H1 (cell line): ENCODE results near the gene PCDH19. TPM values are rescaled to one million over a fixed set of nuclear protein-coding genes. Genes with fewer than 3 reads are reported as not detected.

Experiments
- CTCF ChIA-PET: fragments of 300-600 bp; sonication (Branson Sonifier 250); formaldehyde crosslinking; loops from one replicate; lab custom pipeline; 2021; ENCODE audit not compliant: partially characterized antibody; lab: Charles Lee
- POLR2A ChIA-PET: fragments of 300-600 bp; sonication (Branson Sonifier 250); formaldehyde crosslinking; loops from one replicate; lab custom pipeline; 2021; ENCODE audit warnings: inconsistent platforms; ENCODE audit not compliant: partially characterized antibody; lab: Charles Lee
- DNase-seq, 2 experiments: peaks; one replicate each; pipeline versions ENCODE4 v3.0.0 to v3.0.0-alpha.2; 2010 to 2022; ENCODE audit warnings: low spot score in 2 of 2, low read depth in 1 of 2, mixed read lengths in 1 of 2
- FAIRE-seq: peaks from 2 replicates; lab custom pipeline; 2011; peaks lifted over from hg19 to GRCh38; lab: Jason Lieb, UNC
- H2AFZ ChIP-seq: 2 replicates; pipeline ENCODE4 v1.8.1; 2012; ENCODE audit warnings: low read length, inconsistent platforms
- H2AK5ac ChIP-seq: 2 replicates; pipeline ENCODE4 v1.6.1; 2013; ENCODE audit warnings: low read depth, low read length
- H2BK120ac ChIP-seq: replicated peaks from 2 replicates; pipeline ENCODE3; 2013; ENCODE audit warnings: low read depth, low read length, inconsistent platforms
- H2BK12ac ChIP-seq: 2 replicates; pipeline ENCODE4 v1.6.1; 2013; ENCODE audit warnings: low read depth, low read length
- H2BK15ac ChIP-seq: 2 replicates; pipeline ENCODE4 v1.6.1; 2013; ENCODE audit warnings: low read length
- H2BK20ac ChIP-seq: 2 replicates; pipeline ENCODE4 v1.6.1; 2013; ENCODE audit warnings: low read length
- H2BK5ac ChIP-seq: 2 replicates; pipeline ENCODE4 v1.6.1; 2013; ENCODE audit warnings: low read depth, low read length
- H3K14ac ChIP-seq: 2 replicates; pipeline ENCODE4 v1.6.1; 2013; ENCODE audit warnings: inconsistent platforms; ENCODE audit not compliant: insufficient read length
- H3K18ac ChIP-seq: 2 replicates; pipeline ENCODE4 v1.6.1; 2013; ENCODE audit warnings: low read length; ENCODE audit errors: extremely low read depth
- H3K23ac ChIP-seq: 2 replicates; pipeline ENCODE4 v1.6.1; 2013; ENCODE audit warnings: inconsistent platforms; ENCODE audit not compliant: insufficient read length
- H3K23me2 ChIP-seq: 2 replicates; pipeline ENCODE4 v1.6.1; 2013; ENCODE audit warnings: low read depth, low read length
- H3K27ac ChIP-seq: 2 replicates; pipeline ENCODE4 v1.6.1; 2011; ENCODE audit warnings: low read depth, low read length, inconsistent platforms
- H3K27me3 ChIP-seq, 4 experiments: replicated peaks in 1 of 4; 1 replicate in 1 of 4; 2 replicates in 3 of 4; pipeline versions ENCODE4 v1.6.1 to v1.8.1; 2011 to 2013; ENCODE audit warnings: low read length in 3 of 4, mild to moderate bottlenecking in 3 of 4, inconsistent platforms in 2 of 4, mixed read lengths in 2 of 4, moderate library complexity in 1 of 4; ENCODE audit not compliant: control insufficient read depth in 3 of 4, insufficient read depth in 3 of 4; ENCODE audit errors: extremely low read depth in 1 of 4
- H3K36me3 ChIP-seq, 4 experiments: 2 replicates each; pipeline versions ENCODE4 v1.6.1 to v1.8.1; 2011 to 2013; ENCODE audit warnings: mild to moderate bottlenecking in 4 of 4, low read length in 3 of 4, moderate library complexity in 2 of 4, control low read depth in 1 of 4, inconsistent platforms in 1 of 4; ENCODE audit not compliant: insufficient read depth in 4 of 4, control insufficient read depth in 2 of 4
- H3K4ac ChIP-seq: replicated peaks from 2 replicates; pipeline ENCODE3; 2013; ENCODE audit warnings: low read length, low read depth, mixed read lengths, inconsistent platforms; ENCODE audit not compliant: insufficient read length
- H3K4me1 ChIP-seq, 4 experiments: replicated peaks in 1 of 4; 1 replicate in 1 of 4; 2 replicates in 3 of 4; pipeline versions ENCODE4 v1.6.1 to v1.8.1; 2011 to 2013; ENCODE audit warnings: low read length in 3 of 4, inconsistent platforms in 2 of 4, mixed read lengths in 1 of 4; ENCODE audit not compliant: insufficient read depth in 4 of 4, control insufficient read depth in 3 of 4
- H3K4me2 ChIP-seq, 2 experiments: 2 replicates each; pipeline versions ENCODE4 v1.6.1 to v1.8.1; 2011 to 2013; ENCODE audit warnings: low read depth in 2 of 2, low read length in 2 of 2, control low read depth in 1 of 2, inconsistent platforms in 1 of 2, mild to moderate bottlenecking in 1 of 2; ENCODE audit not compliant: insufficient read depth in 1 of 2
- H3K4me3 ChIP-seq, 4 experiments: fragments of 200-600, 300-600 bp in 1 of 4; sonication (generic), shearing (Covaris generic), sonication (Bioruptor Twin) in 1 of 4; 2 replicates each; pipeline versions ENCODE4 v1.5.1 to v1.8.1; 2011 to 2016; ENCODE audit warnings: low read length in 4 of 4, low read depth in 3 of 4, control low read depth in 2 of 4, inconsistent platforms in 2 of 4, mild to moderate bottlenecking in 2 of 4, mixed read lengths in 1 of 4, moderate library complexity in 1 of 4; ENCODE audit not compliant: insufficient read depth in 2 of 4; ENCODE audit errors: extremely low read depth in 1 of 4
- H3K56ac ChIP-seq: replicated peaks from 2 replicates; pipeline ENCODE3; 2013; ENCODE audit warnings: low read depth, mild to moderate bottlenecking, mixed read lengths, low read length, inconsistent platforms; ENCODE audit not compliant: insufficient read length
- H3K79me1 ChIP-seq: 2 replicates; pipeline ENCODE4 v1.6.1; 2013; ENCODE audit warnings: low read depth, low read length, control low read depth
- H3K79me2 ChIP-seq, 2 experiments: 2 replicates each; pipeline versions ENCODE4 v1.6.1 to v1.8.1; 2012 to 2013; ENCODE audit warnings: low read length in 2 of 2, mild to moderate bottlenecking in 2 of 2, inconsistent platforms in 1 of 2; ENCODE audit not compliant: insufficient read depth in 2 of 2, control insufficient read depth in 1 of 2
- H3K9ac ChIP-seq, 4 experiments: replicated peaks in 1 of 4; 1 replicate in 1 of 4; 2 replicates in 3 of 4; pipeline versions ENCODE4 v1.6.1 to v1.8.1; 2011 to 2013; ENCODE audit warnings: low read depth in 3 of 4, low read length in 3 of 4, control low read depth in 2 of 4, mild to moderate bottlenecking in 2 of 4, moderate library complexity in 2 of 4, inconsistent platforms in 1 of 4; ENCODE audit errors: extremely low read depth in 1 of 4
- H3K9me3 ChIP-seq, 2 experiments: 2 replicates each; pipeline versions ENCODE4 v1.6.1 to v1.8.1; 2012 to 2013; ENCODE audit warnings: mild to moderate bottlenecking in 2 of 2, moderate library complexity in 2 of 2, control low read depth in 1 of 2, inconsistent platforms in 1 of 2, low read depth in 1 of 2, low read length in 1 of 2, mixed read lengths in 1 of 2; ENCODE audit not compliant: insufficient read depth in 2 of 2
- H4K20me1 ChIP-seq, 2 experiments: replicated peaks in 1 of 2; 2 replicates each; pipeline versions ENCODE3 to v1.8.1; 2011 to 2013; ENCODE audit warnings: inconsistent platforms in 2 of 2, low read length in 2 of 2, mild to moderate bottlenecking in 1 of 2; ENCODE audit not compliant: insufficient read depth in 2 of 2, control insufficient read depth in 1 of 2
- H4K5ac ChIP-seq: 2 replicates; pipeline ENCODE4 v1.6.1; 2013; ENCODE audit warnings: low read length, low read depth, mixed read lengths, inconsistent platforms; ENCODE audit not compliant: insufficient read length
- H4K8ac ChIP-seq: 2 replicates; pipeline ENCODE4 v1.8.0; 2013; ENCODE audit warnings: mild to moderate bottlenecking, moderate library complexity, low read length, inconsistent platforms; ENCODE audit not compliant: insufficient read depth; ENCODE audit errors: extremely low read depth
- H4K91ac ChIP-seq: replicated peaks from 2 replicates; pipeline ENCODE3; 2013; ENCODE audit warnings: low read length, mixed read lengths, inconsistent platforms; ENCODE audit not compliant: insufficient read length
- CEBPB ChIP-seq: IDR thresholded peaks from 2 replicates; pipeline ENCODE4 v1.6.1; 2012; ENCODE audit warnings: low read depth, low read length
- TBP ChIP-seq: IDR thresholded peaks from 2 replicates; pipeline ENCODE4 v1.6.1; 2011; ENCODE audit warnings: low read depth, low read length, improper control_type of control experiment
- WGBS, 2 experiments: shearing (Covaris generic) in 1 of 2; methylation state at CpG; one replicate each; pipeline versions ENCODE4 v1.1.6 to v1.1.7; 2013 to 2015; ENCODE audit warnings: low lambda C conversion rate in 2 of 2, mixed read lengths in 2 of 2, inconsistent platforms in 1 of 2, low coverage in 1 of 2, missing lambda C conversion rate in 1 of 2; ENCODE audit not compliant: insufficient replicate concordance in 2 of 2, insufficient coverage in 1 of 2, insufficient read length in 1 of 2; ENCODE audit errors: extremely low coverage in 1 of 2, missing lambda C conversion rate in 1 of 2; 5-methylcytosine and 5-hydroxymethylcytosine counted together
- polyA plus RNA-seq, 7 experiments: library from polyadenylated mRNA; depleted of rRNA in 3 of 7; stranded (reverse) in 5 of 7; unstranded in 2 of 7; fragments of >200 nt in 5 of 7; fragments of 200-250 nt in 2 of 7; gene quantifications; 1 replicate in 5 of 7; 2 replicates in 1 of 7; 4 replicates in 1 of 7; pipeline versions ENCODE4 v1.2.1 to v1.2.3, GENCODE V29; 2011 to 2013; ENCODE audit warnings: missing spikeins in 2 of 7, mixed read lengths in 2 of 7
- total RNA-seq: library from RNA; stranded (reverse); fragmentation: NEBNext Ultra II Directional; extraction: Animal tissue kit (Norgen Biotek cat#: 25700); gene quantifications from 2 replicates; pipeline ENCODE4 v1.2.1, GENCODE V29; 2021

Gene PCDH19
- total and polyA plus RNA-seq, 2 of the 8 experiments (the other 6 are each of a cell fraction or from before 2014, with no cell fraction given), result 0.12 to 1.2 TPM

DNA sequence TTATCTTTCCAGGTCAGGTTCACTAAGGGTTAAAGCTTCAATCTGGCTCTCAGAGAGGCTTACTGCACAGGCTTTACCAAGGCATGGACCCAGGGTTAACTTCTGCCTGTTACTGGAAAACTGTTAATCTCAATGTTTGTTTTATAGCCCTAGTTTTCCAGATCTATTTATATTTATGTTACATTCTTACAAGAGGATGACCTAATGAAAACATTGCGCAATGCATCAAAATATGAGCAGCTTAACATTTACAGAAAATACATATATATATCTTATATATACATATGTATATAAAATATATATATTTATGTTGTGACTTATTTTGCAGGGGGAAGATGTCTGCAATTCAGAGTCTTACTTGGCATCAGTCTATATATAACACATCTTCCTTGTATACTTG is 112.3 kb downstream of the PCDH19 start:
- Histone ChIP-seq H3K14ac (no peak overlapping the region), H4K20me1 (no peaks in the 10 kb centered on the region), H3K9me3 (no peaks in the 10 kb centered on the region), H3K23ac (no peak overlapping the region), H3K9ac (no peak overlapping the region), H2BK120ac (no peak overlapping the region), H4K8ac (no peak overlapping the region), H3K27ac (no peak overlapping the region), H3K23me2 (no peaks in the 10 kb centered on the region), H3K4me3 (no peak overlapping the region), H3K4ac (no peak overlapping the region), H3K79me1 (no peaks in the 10 kb centered on the region), H3K4me1 (peaks cover 0 to 5% (median 0%) of the 10 kb centered on the region in 4 experiments; a peak in 2 of 7 replicates), H3K18ac (no peak overlapping the region), H2AK5ac (no peak overlapping the region), H3K4me2 (no peak overlapping the region), H2BK20ac (no peak overlapping the region), H2AFZ (no peak overlapping the region), H3K36me3 (no peaks in the 10 kb centered on the region), H3K79me2 (no peaks in the 10 kb centered on the region), H4K5ac (no peak overlapping the region), H2BK12ac (no peak overlapping the region), H2BK15ac (no peak overlapping the region), H4K91ac (no peak overlapping the region), H3K27me3 (no peaks in the 10 kb centered on the region), H2BK5ac (no peak overlapping the region), H3K56ac (no peak overlapping the region)
- WGBS, 2 experiments, result 100% methylated on average over 1 of the region's 1 CpG; no CpG with 5 or more reads in 1 of the 2 experiments
- DNase-seq, result no peak
- POLR2A ChIA-PET, result no interaction called here
- TF ChIP-seq TBP (no peak), CEBPB (peak; percentile 34; the same call in 1 of the 2 replicates)
- CTCF ChIA-PET, result no interaction called here
- FAIRE-seq, result no peak
